ENCODE results near the gene CDKN1A. TPM values are rescaled to one million over a fixed set of nuclear protein-coding genes. Genes with fewer than 3 reads are reported as not detected.

CDKN1A gene
- total and polyA plus RNA-seq, 10 of the 15 experiments (the other 5 are each of a cell fraction or from before 2014, with no cell fraction given), result 25.2 to 637 (median 216) TPM

GRCh38 chr6:36662380-36662779 is 16.1 kb upstream of the CDKN1A start:
- Histone ChIP-seq H3K27me3 (replicated peaks in 1 of 2; ENCODE audit: control insufficient read depth in 2 of 2, insufficient read depth in 2 of 2, low read length in 1 of 2) (no peaks in the 10 kb centered on the region), H3K9me3 (replicated peaks; ENCODE audit: control insufficient read depth, insufficient read depth, low read length) (no peaks in the 10 kb centered on the region), H3K4me2 (ENCODE audit: control insufficient read depth, insufficient read depth) (peak overlapping the region; percentile 74), H3K4me1 (ENCODE audit: control insufficient read depth, insufficient read depth, low read length) (peaks cover 87% of the 10 kb centered on the region), H4K20me1 (ENCODE audit: control insufficient read depth, insufficient read depth) (no peaks in the 10 kb centered on the region), H3K79me2 (ENCODE audit: control insufficient read depth, insufficient read depth, low read length) (peaks cover 1% of the 10 kb centered on the region; the same call in 1 of the 2 replicates), H2AFZ (ENCODE audit: control insufficient read depth, low read depth, low read length) (no peak overlapping the region; the same call in 1 of the 2 replicates), H3K9ac (ENCODE audit: control insufficient read depth, insufficient read depth, low read length) (no peak overlapping the region), H3K27ac (ENCODE audit: control insufficient read depth, insufficient read depth) (peak overlapping the region; percentile 77), H3K36me3 (ENCODE audit: control insufficient read depth in 2 of 2, insufficient read depth in 2 of 2, low read length in 1 of 2) (no peaks in the 10 kb centered on the region), H3K4me3 (no peak overlapping the region; the same call in 1 of the 2 replicates)
- in situ Hi-C loops (cut with MboI), result no loop called here
- ChIA-PET RAD21 (ENCODE audit: unreplicated experiment) (interaction anchor here (0.9 to 8.0 kb wide), 11 partner anchors 11 to 92 kb away, joined by 3 to 195 read pairs (median 8); partner anchors contain the start of gene CDKN1A), POLR2A (interaction anchor here (1.1 to 10.4 kb wide), 9 partner anchors 8 to 99 kb away, joined by 3 to 243 read pairs (median 5); partner anchors contain the start of gene CDKN1A), SMC1A (ENCODE audit: uncharacterized antibody, unreplicated experiment) (interaction anchor here (1.3 to 17.5 kb wide), 9 partner anchors 11 to 96 kb away, joined by 5 to 240 read pairs (median 13); partner anchors contain the start of gene CDKN1A), CTCF (interaction anchor here (0.9 to 8.6 kb wide), 11 partner anchors 10 to 120 kb away, joined by 3 to 146 read pairs (median 9); partner anchors contain the start of gene CDKN1A)
- ATAC-seq (peak; percentile 16), DNase-seq (ENCODE audit: low read depth, low spot score) (no peak), FAIRE-seq (no peak)
- intact Hi-C loops (cut with micrococcal nuclease; ENCODE audit: unreplicated experiment), result loop anchor here (2.0 kb wide), 1 partner anchor 16 kb away; the partner anchor contains the start of gene CDKN1A
- BruUV-seq (replicated peaks), result no TSS peak
- 62% methylated on average over 5 of the region's 5 CpGs for WGBS (ENCODE audit: insufficient coverage, insufficient replicate concordance, low lambda C conversion rate, missing lambda C conversion rate)
- no peak for TF ChIP-seq ASH2L (IDR thresholded peaks at IDR 0.05; ENCODE audit: borderline replicate concordance, low read depth)
- no peak for TF ChIP-seq POLR2AphosphoS2 (IDR thresholded peaks at IDR 0.05; ENCODE audit: low read depth, low read length)
- TF ChIP-seq MEF2B (IDR thresholded peaks at IDR 0.05; ENCODE audit: partially characterized antibody, poor library complexity, severe bottlenecking), result peak; percentile 51
- peak; percentile 30; the same call in 1 of the 2 replicates for TF ChIP-seq PKNOX1 (IDR thresholded peaks at IDR 0.05)
- no peak for TF ChIP-seq FOXK2 (IDR thresholded peaks at IDR 0.05)
- TF ChIP-seq BACH1 (IDR thresholded peaks at IDR 0.05; ENCODE audit: borderline replicate concordance), result peak; percentile 30; the same call in 1 of the 2 replicates
- TF ChIP-seq BCL3 (IDR thresholded peaks at IDR 0.05; ENCODE audit: borderline replicate concordance, insufficient read depth, low read depth, low read length, poor library complexity, severe bottlenecking), result peak; percentile 9
- peak; percentile 75 for TF ChIP-seq ATF7 (IDR thresholded peaks at IDR 0.05; ENCODE audit: low read depth)
- 0 out of 2 replicates have a peak, but pooled peaks have one; percentile 40 for TF ChIP-seq NFIC (IDR thresholded peaks at IDR 0.05; ENCODE audit: low read depth, low read length)
- TF ChIP-seq MLLT1 (IDR thresholded peaks at IDR 0.05), result peak; percentile 53; the same call in 1 of the 2 replicates
- peak in 1 of 2 experiments; percentile 67; a peak in 2 of 4 replicates for TF ChIP-seq BHLHE40 (IDR thresholded peaks at IDR 0.05; ENCODE audit: borderline replicate concordance in 1 of 2, low read depth in 2 of 2, low read length in 1 of 2)
- peak; percentile 73; the same call in 1 of the 2 replicates for TF ChIP-seq RELB (IDR thresholded peaks at IDR 0.05; ENCODE audit: low read depth)
- TF ChIP-seq ATF2 (IDR thresholded peaks at IDR 0.05; ENCODE audit: low read length), result no peak
- no peak for TF ChIP-seq LARP7 (IDR thresholded peaks at IDR 0.05)
- no peak for TF ChIP-seq ZNF274 (IDR thresholded peaks at IDR 0.05; ENCODE audit: insufficient read depth, insufficient read length)
- TF ChIP-seq NBN (IDR thresholded peaks at IDR 0.05), result peak; percentile 85
- 0 out of 2 replicates have a peak, but pooled peaks have one; percentile 13 for TF ChIP-seq NR2F1 (conservative IDR thresholded peaks at IDR 0.05)
